GM20000 (cell line): ENCODE data around the gene ACKR3.

Experiments used
- DNase-seq: peaks from one replicate; pipeline ENCODE4 v3.0.0; 2012; ENCODE audit warnings: low spot score
- TF ChIP-seq, protein P1 (sequence below): IDR thresholded peaks from 2 replicates; pipeline ENCODE4 v1.5.1; 2012; ENCODE audit warnings: mild to moderate bottlenecking, control low read depth; ENCODE audit errors: extremely low read depth, missing control alignments

The ACKR3 gene

DNA sequence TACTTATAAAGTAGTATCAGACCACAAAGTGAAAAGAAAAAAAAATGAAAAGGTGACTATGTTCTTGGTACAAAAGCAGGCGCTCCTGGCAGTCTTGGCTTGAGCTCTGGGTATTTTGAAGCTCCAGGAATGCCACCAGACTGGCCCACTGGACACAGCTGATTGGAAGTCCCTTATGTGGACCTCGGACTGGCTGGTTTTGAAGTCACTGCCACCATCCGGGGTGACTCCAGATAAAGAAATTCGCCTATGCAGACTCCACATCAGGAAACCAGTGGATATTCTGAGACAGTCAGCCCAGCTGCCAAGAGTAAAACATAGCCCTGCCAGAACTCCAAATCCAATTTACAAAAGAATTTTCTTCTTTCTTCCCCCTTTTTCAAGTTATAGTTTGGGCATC is 28.0 kb downstream of the ACKR3 start:
- no peak for DNase-seq
- TF ChIP-seq, protein P1, sequence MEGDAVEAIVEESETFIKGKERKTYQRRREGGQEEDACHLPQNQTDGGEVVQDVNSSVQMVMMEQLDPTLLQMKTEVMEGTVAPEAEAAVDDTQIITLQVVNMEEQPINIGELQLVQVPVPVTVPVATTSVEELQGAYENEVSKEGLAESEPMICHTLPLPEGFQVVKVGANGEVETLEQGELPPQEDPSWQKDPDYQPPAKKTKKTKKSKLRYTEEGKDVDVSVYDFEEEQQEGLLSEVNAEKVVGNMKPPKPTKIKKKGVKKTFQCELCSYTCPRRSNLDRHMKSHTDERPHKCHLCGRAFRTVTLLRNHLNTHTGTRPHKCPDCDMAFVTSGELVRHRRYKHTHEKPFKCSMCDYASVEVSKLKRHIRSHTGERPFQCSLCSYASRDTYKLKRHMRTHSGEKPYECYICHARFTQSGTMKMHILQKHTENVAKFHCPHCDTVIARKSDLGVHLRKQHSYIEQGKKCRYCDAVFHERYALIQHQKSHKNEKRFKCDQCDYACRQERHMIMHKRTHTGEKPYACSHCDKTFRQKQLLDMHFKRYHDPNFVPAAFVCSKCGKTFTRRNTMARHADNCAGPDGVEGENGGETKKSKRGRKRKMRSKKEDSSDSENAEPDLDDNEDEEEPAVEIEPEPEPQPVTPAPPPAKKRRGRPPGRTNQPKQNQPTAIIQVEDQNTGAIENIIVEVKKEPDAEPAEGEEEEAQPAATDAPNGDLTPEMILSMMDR, result no peak

DNA sequence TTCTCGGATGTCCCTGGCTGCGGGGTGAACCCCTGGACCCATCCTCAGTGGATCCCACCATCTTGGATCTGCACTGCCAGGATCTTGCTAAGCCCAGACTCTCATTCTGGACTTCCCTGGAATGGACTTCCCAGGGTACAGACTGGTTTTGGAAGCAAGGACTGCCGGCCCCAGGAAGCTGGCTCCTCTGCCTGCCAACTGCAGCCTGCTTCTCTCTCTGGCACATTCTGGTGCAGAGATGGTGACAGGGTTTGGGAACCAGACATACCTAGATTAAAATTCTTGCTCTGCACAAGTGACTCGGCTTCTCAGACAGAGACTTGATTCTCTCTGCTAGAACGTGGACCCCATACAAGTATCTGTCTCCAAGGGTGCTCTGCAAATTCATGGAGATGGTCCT is 29.4 kb downstream of the ACKR3 start:
- TF ChIP-seq, protein P1, result no peak
- DNase-seq, result no peak

DNA sequence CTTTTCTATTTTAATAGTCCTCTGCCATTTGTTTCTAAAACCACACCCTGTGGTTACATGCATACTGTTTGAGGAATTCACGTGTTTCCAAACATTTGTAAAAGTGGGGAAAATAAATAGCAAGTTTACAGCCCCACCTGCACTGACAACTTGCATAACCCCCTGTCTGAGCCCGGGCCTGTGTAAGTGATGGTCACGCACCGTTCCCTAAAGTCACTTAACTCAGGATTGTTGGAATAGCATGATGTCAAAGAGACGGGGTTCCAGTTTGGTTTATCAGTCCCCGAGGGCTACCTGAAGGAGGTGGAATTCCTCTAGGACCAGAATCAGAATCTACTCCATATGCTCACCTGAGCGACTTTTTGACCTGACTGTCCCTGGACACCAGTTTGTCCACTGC is 30.5 kb downstream of the ACKR3 start:
- TF ChIP-seq, protein P1, result no peak
- DNase-seq, result no peak

DNA sequence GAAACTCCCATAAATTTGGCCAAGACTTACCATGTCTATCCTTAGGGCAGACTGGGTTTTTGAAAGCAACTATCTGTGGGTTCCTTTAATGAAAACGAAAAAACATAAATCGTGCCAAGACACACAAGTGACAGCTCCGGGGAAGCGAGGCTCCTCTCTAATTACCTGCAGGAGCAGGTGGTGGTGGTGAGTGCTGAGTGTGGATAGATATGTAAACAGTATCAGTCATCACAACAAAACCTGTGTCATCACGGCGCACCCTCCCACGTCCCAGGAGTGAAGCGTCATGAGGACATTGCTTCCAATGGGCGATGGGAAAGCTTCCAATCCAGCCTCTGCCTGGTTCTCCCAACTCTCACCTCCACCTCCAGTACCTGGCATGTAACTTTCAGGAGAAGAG is 31.3 kb downstream of the ACKR3 start:
- DNase-seq, result no peak
- TF ChIP-seq, protein P1, result no peak

DNA sequence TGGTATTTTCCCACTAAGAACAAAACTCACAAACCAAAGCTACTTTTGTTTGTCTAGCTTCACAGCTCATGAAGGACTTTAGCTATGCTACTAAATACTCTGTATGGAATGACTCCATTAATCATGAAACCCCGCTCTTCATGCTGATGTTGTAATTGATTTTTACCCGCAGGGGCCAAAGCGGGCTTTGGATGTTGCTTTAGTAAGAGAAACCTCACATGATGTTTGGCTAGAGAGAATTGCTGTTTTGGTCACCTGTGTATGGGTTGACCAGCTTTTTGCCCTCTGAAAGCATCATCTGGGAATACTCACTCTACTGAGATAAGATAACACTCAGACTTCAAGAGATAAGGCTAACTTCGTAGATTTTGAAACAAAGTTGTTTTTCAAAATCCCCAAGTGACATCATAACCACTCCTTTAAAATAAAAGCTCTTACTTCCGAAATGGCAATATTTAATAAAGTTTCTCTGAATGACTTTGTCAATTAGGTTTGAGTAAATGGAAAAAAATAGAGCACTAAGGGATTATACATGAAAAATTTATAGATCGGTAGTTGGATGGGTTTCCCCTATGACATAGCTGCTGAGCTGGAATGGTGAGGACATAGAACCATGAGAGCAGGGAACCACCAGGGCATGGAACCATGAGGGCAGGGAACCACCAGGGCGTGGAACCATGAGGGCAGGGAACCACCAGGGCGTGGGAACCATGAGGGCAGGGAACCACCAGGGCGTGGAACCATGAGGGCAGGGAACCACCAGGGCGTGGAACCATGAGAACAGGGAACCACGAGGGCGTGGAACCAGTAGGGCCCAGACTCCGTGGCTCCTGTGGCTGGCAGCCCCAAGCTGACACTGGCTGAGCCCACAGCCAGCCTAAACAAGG is 31.9 kb downstream of the ACKR3 start:
- TF ChIP-seq, protein P1, result no peak
- DNase-seq, result no peak

DNA sequence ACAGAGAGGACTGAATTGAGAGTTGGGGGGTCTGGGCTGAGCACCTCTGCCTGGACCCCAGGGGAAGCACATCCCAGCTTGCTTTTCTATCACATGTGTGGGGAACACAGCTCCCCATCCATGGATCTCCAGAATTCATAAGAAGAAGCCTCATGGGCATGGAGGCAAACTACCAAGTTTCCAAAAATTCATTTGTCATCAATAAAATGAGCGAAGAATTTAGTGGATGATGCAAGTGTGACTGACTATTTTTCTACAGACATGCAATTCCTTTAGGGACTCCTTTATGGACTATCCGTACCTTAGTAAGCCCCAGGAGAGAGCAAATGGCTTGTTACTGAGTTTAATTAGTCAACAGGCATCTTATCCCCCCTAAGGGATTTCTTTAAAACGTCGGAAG is 33.1 kb downstream of the ACKR3 start:
- TF ChIP-seq, protein P1, result no peak
- no peak for DNase-seq

DNA sequence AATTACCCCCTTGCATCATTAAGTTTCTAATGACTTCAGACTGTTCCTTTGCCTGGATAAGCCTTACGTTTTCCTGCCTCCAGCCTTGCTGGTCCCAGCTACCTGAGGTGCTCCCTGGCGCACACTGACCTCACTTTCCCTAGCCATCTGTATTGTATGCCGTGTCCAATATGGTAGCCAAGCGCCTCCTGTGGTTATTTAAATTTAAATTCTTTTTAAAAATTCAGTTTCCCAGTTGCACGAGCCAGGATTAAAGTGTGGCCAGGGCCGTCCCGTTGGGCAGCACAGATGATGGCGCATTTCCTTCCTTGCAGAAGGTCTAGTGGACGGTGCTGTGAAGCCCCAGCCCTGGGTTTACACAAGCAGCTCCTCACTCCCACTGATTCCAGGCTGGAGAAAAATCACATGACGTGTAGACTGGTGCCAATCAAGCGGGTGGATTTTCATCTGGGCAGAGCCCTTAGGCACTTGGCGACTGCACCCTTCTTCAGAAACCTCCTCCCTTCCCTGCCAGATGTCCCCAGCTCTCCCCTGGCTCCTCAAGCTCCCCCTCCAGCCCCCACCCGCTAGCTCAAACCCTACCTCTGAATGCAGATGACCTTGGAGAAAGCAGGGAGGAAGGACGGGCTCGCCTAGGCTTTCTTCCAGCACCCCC is 33.9 kb downstream of the ACKR3 start:
- TF ChIP-seq, protein P1, result no peak
- no peak for DNase-seq
